Keratinocyte (primary cell): ENCODE results near the gene KLHDC7B. TPM values are rescaled to one million over a fixed set of nuclear protein-coding genes. Genes with fewer than 3 reads are reported as not detected.

Source experiments
- DNase-seq: peaks from one replicate; pipeline ENCODE4 v3.0.0-alpha.2; 2011; ENCODE audit warnings: low read depth, missing footprints, low spot score
- FAIRE-seq: peaks from 2 replicates; lab custom pipeline; 2011; peaks lifted over from hg19 to GRCh38; lab: Jason Lieb, UNC
- H2AFZ ChIP-seq: 2 replicates; pipeline ENCODE4 v1.6.0; 2012; ENCODE audit warnings: low read length, control low read depth, inconsistent platforms; ENCODE audit not compliant: control insufficient read depth
- H3K27ac ChIP-seq: 2 replicates; pipeline ENCODE4 v1.5.1; 2011; ENCODE audit warnings: low read length; ENCODE audit not compliant: control insufficient read depth, insufficient read depth
- H3K27me3 ChIP-seq: 3 replicates; pipeline ENCODE4 v1.6.0; 2011; ENCODE audit warnings: low read length; ENCODE audit not compliant: control insufficient read depth, insufficient read depth; ENCODE audit errors: extremely low read depth
- H3K36me3 ChIP-seq, 2 experiments: 2 replicates in 1 of 2; 3 replicates in 1 of 2; pipeline ENCODE4 v1.5.1; 2011; ENCODE audit warnings: low read length in 2 of 2, mild to moderate bottlenecking in 1 of 2; ENCODE audit not compliant: control insufficient read depth in 2 of 2, insufficient read depth in 2 of 2; ENCODE audit errors: extremely low read depth in 1 of 2
- H3K4me1 ChIP-seq: 3 replicates; pipeline ENCODE4 v1.5.1; 2011; ENCODE audit warnings: low read length; ENCODE audit not compliant: control insufficient read depth, insufficient read depth; ENCODE audit errors: extremely low read depth
- H3K4me2 ChIP-seq: 3 replicates; pipeline ENCODE4 v1.6.0; 2011; ENCODE audit warnings: low read depth, low read length; ENCODE audit not compliant: control insufficient read depth, insufficient read depth; ENCODE audit errors: extremely low read depth
- H3K4me3 ChIP-seq, 3 experiments: fragments of 200-600 bp in 1 of 3; sonication (generic) in 1 of 3; 2 replicates in 2 of 3; 3 replicates in 1 of 3; pipeline ENCODE4 v1.5.1; 2011 to 2016; ENCODE audit warnings: low read length in 3 of 3, mild to moderate bottlenecking in 3 of 3, control low read depth in 2 of 3, inconsistent platforms in 1 of 3, low read depth in 1 of 3, mixed read lengths in 1 of 3, mixed run types in 1 of 3, moderate library complexity in 1 of 3; ENCODE audit not compliant: control insufficient read depth in 2 of 3, insufficient read depth in 2 of 3; ENCODE audit errors: extremely low read depth in 1 of 3
- H3K79me2 ChIP-seq: 2 replicates; pipeline ENCODE4 v1.6.0; 2012; ENCODE audit warnings: low read length; ENCODE audit not compliant: control insufficient read depth, insufficient read depth
- H3K9ac ChIP-seq: 3 replicates; pipeline ENCODE4 v1.6.0; 2011; ENCODE audit warnings: low read length; ENCODE audit not compliant: control insufficient read depth, insufficient read depth; ENCODE audit errors: extremely low read depth
- H3K9me1 ChIP-seq: 3 replicates; pipeline ENCODE4 v1.6.0; 2011; ENCODE audit warnings: low read length; ENCODE audit not compliant: control insufficient read depth, insufficient read depth; ENCODE audit errors: extremely low read depth
- H3K9me3 ChIP-seq: 2 replicates; pipeline ENCODE4 v1.5.1; 2012; ENCODE audit warnings: low read depth, low read length; ENCODE audit not compliant: control insufficient read depth
- H4K20me1 ChIP-seq: 3 replicates; pipeline ENCODE4 v1.6.0; 2011; ENCODE audit warnings: low read length; ENCODE audit not compliant: control insufficient read depth, insufficient read depth; ENCODE audit errors: extremely low read depth
- EZH2 ChIP-seq: IDR thresholded peaks from one replicate; pipeline ENCODE4 v1.6.1; 2012; ENCODE audit warnings: inconsistent platforms, mild to moderate bottlenecking, low read length, moderate library complexity
- dilution Hi-C: fragments of 300-500 bp; cut with MboI; formaldehyde crosslinking; loops from one replicate; pipeline ENCODE4 v1.7.0; 2020; ENCODE audit warnings: low sequenced_read_pairs; ENCODE audit not compliant: extremely low pct_ligation_motif_present
- polyA plus RNA-seq, 5 experiments: library from polyadenylated mRNA; depleted of rRNA in 3 of 5; stranded (reverse) in 3 of 5; stranded (forward) in 1 of 5; unstranded in 1 of 5; fragments of >200 nt; gene quantifications; 1 replicate in 1 of 5; 2 replicates in 3 of 5; 3 replicates in 1 of 5; pipeline versions ENCODE4 v1.2.1 to v1.2.3, GENCODE V29; 2011 to 2012; ENCODE audit warnings: missing spikeins in 2 of 5, low read depth in 1 of 5, low replicate concordance in 1 of 5
- TF ChIP-seq, protein P1 (sequence below), 3 experiments: IDR thresholded peaks in 1 of 3; conservative IDR thresholded peaks in 1 of 3; optimal IDR thresholded peaks in 1 of 3; 2 replicates in 2 of 3; 3 replicates in 1 of 3; pipeline versions ENCODE3 to v1.5.1; 2011; ENCODE audit warnings: low read length in 3 of 3, mild to moderate bottlenecking in 3 of 3, moderate library complexity in 2 of 3, control low read depth in 1 of 3, inconsistent platforms in 1 of 3; ENCODE audit not compliant: insufficient read depth in 2 of 3; ENCODE audit errors: extremely low read depth in 1 of 3

KLHDC7B gene
- polyA plus RNA-seq, 1 donor (not counting 4 experiments of a cell fraction or from before 2014, with no cell fraction given), result 0.01 TPM

DNA sequence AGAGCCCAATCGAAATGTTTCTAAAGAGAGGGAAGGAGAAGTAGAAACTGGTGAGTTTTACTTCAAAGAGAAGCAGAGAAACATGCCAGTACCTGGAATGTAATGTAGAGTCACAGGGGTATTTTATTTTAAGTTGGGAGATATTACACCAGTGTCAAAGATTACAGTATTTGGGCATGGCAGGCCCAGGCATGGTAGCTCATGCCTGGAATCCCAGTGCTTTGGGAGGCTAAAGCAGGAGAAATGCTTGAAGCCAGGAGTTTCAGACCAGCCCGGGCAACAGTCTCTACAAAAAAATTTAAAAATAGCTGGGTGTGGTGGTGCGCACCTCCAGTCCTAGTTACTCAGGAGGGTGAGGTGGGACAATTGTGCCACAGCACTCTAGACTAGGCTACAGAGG, 14.3 kb downstream of the KLHDC7B start:
- Histone ChIP-seq H3K4me3 (no peak overlapping the region), H3K9me3 (no peaks in the 10 kb centered on the region), H3K9me1 (no peaks in the 10 kb centered on the region), H3K36me3 (no peaks in the 10 kb centered on the region), H3K4me1 (peaks cover 16% of the 10 kb centered on the region), H3K4me2 (peak overlapping the region; percentile 22), H3K27ac (peak overlapping the region; percentile 8), H2AFZ (peak overlapping the region; percentile 53), H3K9ac (no peak overlapping the region), H4K20me1 (no peaks in the 10 kb centered on the region), H3K79me2 (no peaks in the 10 kb centered on the region), H3K27me3 (no peaks in the 10 kb centered on the region)
- DNase-seq (no peak), FAIRE-seq (no peak)
- TF ChIP-seq EZH2, result no peak
- TF ChIP-seq, protein P1, sequence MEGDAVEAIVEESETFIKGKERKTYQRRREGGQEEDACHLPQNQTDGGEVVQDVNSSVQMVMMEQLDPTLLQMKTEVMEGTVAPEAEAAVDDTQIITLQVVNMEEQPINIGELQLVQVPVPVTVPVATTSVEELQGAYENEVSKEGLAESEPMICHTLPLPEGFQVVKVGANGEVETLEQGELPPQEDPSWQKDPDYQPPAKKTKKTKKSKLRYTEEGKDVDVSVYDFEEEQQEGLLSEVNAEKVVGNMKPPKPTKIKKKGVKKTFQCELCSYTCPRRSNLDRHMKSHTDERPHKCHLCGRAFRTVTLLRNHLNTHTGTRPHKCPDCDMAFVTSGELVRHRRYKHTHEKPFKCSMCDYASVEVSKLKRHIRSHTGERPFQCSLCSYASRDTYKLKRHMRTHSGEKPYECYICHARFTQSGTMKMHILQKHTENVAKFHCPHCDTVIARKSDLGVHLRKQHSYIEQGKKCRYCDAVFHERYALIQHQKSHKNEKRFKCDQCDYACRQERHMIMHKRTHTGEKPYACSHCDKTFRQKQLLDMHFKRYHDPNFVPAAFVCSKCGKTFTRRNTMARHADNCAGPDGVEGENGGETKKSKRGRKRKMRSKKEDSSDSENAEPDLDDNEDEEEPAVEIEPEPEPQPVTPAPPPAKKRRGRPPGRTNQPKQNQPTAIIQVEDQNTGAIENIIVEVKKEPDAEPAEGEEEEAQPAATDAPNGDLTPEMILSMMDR (optimal IDR thresholded peaks at IDR 0.05 in 1 of 3, IDR thresholded peaks at IDR 0.05 in 1 of 3, conservative IDR thresholded peaks at IDR 0.05 in 1 of 3; ENCODE audit: extremely low read depth in 1 of 3, insufficient read depth in 2 of 3, low read length in 3 of 3), result no peak
- dilution Hi-C loops, result no loop called here

DNA sequence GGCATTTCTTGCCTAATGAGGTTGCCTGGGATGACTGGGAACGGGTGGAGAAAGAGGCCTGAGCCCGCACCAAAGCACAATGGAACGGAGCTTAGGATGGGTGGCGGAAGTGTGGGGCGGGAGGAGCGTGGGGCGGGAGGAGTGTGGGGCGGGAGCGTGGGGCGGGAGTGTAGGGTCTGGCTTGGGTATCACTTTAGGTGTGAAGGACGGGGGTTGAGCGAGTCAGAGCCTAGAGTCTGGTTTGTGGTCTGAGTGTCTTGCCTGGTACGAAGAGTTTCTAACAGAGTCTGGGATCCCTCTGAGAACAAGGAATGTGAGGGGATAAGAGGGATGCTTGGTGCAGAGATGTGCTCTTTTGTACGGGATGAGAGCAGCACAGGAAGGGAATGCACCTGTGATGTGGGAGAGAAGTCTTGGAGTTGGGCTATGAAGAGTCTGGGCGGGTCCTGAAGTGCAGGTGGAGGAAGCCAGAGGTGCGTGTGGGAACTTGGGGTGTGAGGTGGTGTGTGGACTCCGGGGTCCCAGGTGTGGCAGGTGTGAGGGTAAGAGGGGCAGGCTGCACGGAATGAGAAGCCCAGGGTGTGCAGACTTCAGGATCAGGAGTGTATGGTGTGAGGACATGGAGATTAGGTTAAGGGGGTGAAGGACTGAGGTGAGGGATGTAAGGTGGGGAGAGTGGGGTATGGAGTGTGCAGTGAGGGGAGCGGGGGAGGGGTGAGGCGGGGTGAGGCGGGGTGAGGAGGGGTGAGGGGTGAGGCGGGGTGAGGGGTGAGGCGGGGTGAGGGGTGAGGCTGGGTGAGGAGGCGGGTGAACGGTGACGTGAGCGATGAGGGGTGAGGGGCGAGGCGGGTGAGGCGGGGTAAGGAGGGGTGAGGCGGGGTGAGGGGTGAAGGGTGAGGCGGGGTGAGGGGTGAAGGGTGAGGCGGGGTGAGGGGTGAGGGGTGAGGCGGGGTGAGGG, 16.0 kb downstream of the KLHDC7B start:
- Histone ChIP-seq H3K36me3 (no peaks in the 10 kb centered on the region), H3K9me3 (no peaks in the 10 kb centered on the region), H3K79me2 (no peaks in the 10 kb centered on the region), H4K20me1 (no peaks in the 10 kb centered on the region), H3K27me3 (no peaks in the 10 kb centered on the region), H3K4me2 (no peak overlapping the region), H3K27ac (no peak overlapping the region), H3K4me3 (no peak overlapping the region), H2AFZ (no peak overlapping the region), H3K4me1 (peaks cover 16% of the 10 kb centered on the region), H3K9me1 (no peaks in the 10 kb centered on the region), H3K9ac (no peak overlapping the region)
- no peak for TF ChIP-seq EZH2
- TF ChIP-seq, protein P1 (optimal IDR thresholded peaks at IDR 0.05 in 1 of 3, IDR thresholded peaks at IDR 0.05 in 1 of 3, conservative IDR thresholded peaks at IDR 0.05 in 1 of 3; ENCODE audit: extremely low read depth in 1 of 3, insufficient read depth in 2 of 3, low read length in 3 of 3), result no peak
- FAIRE-seq (peak; percentile 29), DNase-seq (no peak)
- dilution Hi-C loops, result no loop called here
